ENCODE data around the gene CAPN3.
"Not testable (repeated sequence)": the region's sequence is repeated elsewhere in the genome, so short reads cannot be mapped to it uniquely, and the experiment has no call there.

- TF ChIP-seq, protein P1, sequence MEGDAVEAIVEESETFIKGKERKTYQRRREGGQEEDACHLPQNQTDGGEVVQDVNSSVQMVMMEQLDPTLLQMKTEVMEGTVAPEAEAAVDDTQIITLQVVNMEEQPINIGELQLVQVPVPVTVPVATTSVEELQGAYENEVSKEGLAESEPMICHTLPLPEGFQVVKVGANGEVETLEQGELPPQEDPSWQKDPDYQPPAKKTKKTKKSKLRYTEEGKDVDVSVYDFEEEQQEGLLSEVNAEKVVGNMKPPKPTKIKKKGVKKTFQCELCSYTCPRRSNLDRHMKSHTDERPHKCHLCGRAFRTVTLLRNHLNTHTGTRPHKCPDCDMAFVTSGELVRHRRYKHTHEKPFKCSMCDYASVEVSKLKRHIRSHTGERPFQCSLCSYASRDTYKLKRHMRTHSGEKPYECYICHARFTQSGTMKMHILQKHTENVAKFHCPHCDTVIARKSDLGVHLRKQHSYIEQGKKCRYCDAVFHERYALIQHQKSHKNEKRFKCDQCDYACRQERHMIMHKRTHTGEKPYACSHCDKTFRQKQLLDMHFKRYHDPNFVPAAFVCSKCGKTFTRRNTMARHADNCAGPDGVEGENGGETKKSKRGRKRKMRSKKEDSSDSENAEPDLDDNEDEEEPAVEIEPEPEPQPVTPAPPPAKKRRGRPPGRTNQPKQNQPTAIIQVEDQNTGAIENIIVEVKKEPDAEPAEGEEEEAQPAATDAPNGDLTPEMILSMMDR (IDR thresholded peaks at IDR 0.05): not testable (repeated sequence)
- TF ChIP-seq POLR2A, POLR2AphosphoS5 (IDR thresholded peaks at IDR 0.05): not testable (repeated sequence)
Measured at GRCh38 chr15:42316282-42316805, 43.0 kb upstream of the CAPN3 start.

Data from breast epithelium (tissue), 3 donors.